GM21825 (cell line): ENCODE results near the gene WWC1.
"Not testable (repeated sequence)": the region's sequence is repeated elsewhere in the genome, so short reads cannot be mapped to it uniquely, and the experiment has no call there.

ENCODE experiments used
- ATAC-seq: cut with Tn5 transposase; IDR thresholded peaks from one replicate; pipeline ENCODE4 v1.9.1; 2021; ENCODE audit warnings: mild to moderate bottlenecking, moderate library complexity; ENCODE audit not compliant: unreplicated experiment

WWC1 gene

DNA sequence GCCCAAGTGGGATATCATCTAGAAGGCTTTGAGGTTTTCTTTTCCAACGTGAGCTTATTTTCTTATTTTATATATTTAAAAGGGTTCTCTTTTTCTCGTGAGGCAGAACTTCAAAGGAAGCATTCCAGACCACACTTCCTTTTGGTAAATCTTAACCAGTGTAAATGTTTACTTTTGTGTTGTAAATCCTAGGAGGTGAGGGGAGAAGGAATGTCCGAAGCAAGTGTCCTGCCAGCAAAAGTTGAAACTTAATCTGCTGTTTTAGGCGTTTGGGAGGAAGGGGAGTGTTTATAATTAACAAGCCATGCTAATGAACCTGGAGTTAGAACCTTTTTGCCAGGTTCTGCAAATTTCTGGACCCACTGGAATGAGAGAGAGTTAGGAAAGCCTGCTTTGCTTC lies 37.9 kb downstream of the WWC1 start:
- no peak for ATAC-seq

DNA sequence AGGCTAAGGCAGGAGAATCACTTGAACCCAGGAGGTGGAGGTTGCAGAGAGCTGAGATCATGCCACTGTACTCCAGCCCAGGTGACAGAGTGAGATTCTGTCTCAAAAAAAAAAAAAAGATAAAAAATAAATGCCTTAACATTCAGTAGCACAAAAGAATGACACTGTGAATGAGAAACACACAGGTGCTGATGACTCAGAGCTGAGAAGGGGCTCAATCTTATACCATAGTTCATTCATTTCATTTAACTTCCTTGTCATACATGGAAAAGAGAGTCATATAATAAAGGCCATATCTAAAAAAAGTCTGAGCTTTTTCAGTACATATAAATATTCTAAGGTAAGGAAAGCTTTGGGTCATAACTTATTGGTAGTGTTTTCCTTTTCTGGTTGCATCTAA lies 40.6 kb downstream of the WWC1 start:
- no peak for ATAC-seq

DNA sequence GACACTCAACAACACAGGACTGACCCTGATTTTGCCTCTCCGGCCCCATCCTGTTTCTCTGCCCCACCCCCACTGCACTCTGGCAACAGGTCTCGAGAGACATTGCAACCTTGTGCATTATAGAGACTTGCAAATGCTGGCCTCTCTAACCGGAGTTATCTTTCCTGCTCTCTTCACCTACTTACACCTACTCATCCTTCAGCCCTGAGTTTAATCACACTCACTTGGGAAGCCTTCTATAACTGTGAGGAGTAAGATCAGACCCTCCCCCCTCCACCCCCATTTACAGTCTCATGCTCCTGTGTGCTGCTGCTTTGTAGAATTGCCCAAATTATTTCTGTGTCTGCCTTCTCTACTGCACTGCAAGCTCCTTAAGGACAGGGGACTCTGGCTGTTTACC lies 42.8 kb downstream of the WWC1 start:
- no peak for ATAC-seq

GRCh38 chr5:168334695-168335094 lies 43.2 kb downstream of the WWC1 start:
- no peak for ATAC-seq

DNA sequence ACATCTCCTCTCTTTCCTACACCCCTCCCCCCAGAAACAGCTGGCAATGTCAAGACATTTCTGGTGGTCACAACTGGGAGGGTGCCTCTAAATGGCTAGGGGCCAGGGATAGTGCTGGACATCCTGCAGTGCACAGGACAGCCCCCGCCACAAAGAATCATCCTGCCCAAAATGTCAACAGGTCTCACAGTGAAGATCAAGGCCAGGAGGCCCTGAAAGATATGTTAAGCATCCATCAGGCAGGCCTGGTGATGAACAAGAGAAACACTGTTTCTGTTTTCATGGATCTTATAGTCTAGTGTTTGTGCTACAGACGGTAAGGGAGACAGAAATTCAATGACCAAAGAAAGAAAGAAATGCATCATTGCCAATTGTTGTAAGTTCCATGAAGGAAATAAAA lies 45.9 kb downstream of the WWC1 start:
- ATAC-seq, result no peak

GRCh38 chr5:168339109-168339771 lies 47.8 kb downstream of the WWC1 start:
- no peak for ATAC-seq

- not testable (repeated sequence) for ATAC-seq
Measured at GRCh38 chr5:168339772-168340140, 48.3 kb downstream of the WWC1 start.

GRCh38 chr5:168340487-168340886 lies 49.0 kb downstream of the WWC1 start:
- ATAC-seq, result no peak

DNA sequence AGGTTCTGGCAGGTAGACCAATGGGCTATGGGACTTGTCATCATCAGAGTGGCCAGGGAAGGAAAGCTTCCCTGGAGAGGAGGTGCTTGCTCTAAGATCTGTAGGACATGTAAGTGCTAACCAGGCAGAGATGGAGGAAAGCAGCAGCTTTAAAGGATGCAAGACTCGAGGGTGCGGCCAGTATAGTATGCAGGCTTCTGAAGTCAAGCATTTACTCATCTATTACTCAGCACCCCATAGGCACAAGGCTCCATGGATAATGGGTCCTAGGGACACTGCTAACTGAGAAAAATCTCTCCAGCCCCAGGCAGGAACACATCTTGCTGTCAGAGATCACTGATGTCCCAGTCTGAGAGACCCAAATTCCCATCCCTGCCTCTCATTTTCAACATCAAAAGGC lies 49.7 kb downstream of the WWC1 start:
- ATAC-seq, result no peak

DNA sequence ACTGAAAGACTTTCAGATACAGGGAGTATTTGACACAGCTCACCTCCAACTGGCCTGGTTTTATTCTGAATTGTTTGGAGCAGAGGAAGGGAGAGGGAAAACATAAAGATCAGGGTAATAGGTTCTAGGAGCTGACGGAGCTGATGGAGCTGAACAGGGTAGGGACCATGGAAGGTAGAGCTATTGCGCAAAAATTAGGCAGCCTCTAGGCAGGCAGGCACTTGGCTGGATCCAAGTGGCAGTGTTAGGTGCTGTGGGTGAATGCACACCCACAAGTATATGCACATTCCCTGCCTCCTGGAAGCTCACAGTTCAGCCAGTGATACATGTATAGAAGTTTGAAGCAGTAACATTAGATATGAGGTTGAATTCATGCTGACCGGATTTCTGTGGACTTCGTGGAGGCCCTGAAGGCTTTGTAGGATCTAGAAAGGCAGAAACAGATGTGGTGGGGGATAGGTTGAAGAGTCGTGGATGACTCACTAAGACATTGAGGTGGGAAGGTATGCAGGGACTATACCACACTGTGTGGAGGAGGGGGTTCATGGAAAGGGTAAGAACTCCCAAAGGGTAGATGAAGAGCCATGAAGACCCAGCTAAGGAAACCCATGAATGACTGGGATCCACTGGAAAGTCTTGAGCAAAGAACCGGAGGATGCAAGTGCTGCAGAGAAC lies 50.8 kb downstream of the WWC1 start:
- no peak for ATAC-seq

DNA sequence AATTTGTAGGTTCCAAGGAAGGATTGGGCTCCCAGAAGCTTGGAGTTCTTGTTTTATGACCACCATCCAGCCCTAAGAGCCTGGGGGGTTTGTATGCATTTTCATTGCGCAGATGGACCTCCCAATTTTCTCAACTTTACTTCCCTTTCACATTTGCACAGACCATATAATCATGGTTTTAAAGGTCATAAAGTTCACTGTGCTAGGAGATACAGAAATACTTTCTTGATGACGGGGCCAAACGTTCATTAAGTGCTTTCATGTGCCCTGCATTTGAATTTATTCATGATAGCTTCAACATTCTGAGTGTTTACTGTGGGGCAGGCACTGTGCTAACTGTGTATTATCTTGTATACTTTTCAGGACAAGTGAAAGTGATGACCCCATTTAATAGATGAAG lies 51.5 kb downstream of the WWC1 start:
- no peak for ATAC-seq

DNA sequence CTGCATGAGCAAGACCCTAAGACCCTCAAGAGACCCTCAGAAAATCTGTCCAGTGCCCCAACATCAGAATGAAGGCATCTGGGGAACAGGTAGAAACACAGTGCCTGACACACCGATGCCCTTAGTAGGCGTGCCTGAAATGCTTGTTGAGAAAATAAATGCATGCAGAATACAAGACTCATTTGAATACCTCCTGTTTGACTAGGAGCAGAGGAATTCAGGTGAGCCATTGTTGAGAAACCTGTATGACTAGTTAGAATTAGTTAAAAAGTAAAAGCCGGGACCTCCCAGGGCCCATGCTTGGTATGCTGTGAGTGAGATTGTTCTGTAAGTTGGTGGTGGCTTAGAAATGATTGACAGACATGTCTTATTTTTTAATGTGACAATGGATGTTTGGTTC lies 55.0 kb downstream of the WWC1 start:
- ATAC-seq, result no peak

DNA sequence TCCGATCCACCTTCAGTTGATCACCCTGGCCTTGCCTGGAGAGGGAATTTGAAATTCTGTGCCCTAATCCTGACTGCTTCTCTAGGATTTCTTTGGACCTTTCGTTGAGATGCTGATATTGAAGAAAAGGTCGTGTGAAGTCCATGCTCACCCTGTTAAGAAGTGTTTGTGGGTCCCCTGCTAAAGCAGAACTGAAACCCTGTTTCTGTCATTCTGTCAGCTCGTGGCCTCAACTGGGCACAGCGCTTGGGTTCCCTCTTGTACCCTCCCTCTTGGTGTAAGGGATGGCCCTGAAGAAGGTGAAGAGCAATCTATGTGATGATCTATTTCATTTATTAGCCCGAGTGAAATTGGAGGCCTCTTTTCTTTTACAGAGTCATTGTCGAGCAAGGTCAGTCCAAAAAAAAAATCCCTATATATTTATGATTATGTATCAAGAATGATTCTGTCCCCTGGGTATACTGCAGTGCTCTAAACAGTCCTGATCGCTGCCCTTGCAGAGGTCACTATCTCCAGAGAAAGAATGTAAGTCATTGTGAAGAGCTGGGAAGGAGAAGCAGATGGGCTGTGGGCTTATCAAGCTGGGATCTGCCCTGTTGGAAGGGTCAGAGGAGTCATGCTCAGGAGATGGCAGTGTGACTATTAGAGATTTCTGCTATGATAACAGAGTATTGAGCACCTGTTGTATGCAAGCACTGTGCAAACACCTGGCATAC lies 56.1 kb downstream of the WWC1 start:
- no peak for ATAC-seq

DNA sequence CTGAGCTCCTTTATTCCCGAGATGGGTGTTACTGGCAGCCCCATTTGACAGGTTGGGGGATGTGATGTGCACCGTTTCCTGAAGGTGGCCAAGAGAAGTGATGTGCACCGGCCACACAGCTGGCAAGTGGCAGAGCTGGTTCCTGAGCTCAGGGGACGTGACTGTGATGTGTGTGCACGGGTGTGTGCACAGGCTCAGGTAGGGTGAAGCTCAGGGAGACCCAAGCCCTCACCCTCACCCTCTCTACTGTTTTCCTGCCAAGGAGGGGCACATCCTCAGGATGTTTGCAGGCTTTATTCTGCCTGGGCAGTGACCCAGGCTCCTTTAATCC lies 56.6 kb downstream of the WWC1 start:
- no peak for ATAC-seq

- ATAC-seq, result no peak
Measured at GRCh38 chr5:168350315-168350714, 58.9 kb downstream of the WWC1 start.

GRCh38 chr5:168353216-168353957 lies 61.9 kb downstream of the WWC1 start:
- no peak for ATAC-seq

DNA sequence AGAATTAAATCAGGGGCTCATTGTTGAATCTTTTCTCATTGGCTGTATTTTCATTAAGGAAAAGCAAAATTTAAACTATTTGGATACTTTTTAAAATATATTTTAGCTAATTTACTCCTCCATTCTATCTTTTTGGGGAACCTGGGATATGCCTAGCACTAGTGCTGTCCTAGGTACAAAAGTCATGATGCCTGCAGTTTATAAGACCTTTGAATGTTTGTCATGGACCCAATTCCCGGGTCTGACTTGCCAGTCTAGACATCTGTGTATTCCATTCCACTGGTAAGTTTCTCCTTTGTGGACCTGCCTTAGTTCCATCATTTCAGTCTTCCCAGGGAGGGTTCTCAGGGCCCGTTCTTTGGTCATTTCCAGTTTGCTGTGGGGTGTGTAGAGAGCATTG lies 63.0 kb downstream of the WWC1 start:
- no peak for ATAC-seq

- ATAC-seq, result no peak
Measured at GRCh38 chr5:168356171-168356570, 64.7 kb downstream of the WWC1 start.

- no peak for ATAC-seq
Measured at GRCh38 chr5:168356592-168356991, 65.1 kb downstream of the WWC1 start.

- ATAC-seq, result no peak
Measured at GRCh38 chr5:168357876-168358275, 66.4 kb downstream of the WWC1 start.

DNA sequence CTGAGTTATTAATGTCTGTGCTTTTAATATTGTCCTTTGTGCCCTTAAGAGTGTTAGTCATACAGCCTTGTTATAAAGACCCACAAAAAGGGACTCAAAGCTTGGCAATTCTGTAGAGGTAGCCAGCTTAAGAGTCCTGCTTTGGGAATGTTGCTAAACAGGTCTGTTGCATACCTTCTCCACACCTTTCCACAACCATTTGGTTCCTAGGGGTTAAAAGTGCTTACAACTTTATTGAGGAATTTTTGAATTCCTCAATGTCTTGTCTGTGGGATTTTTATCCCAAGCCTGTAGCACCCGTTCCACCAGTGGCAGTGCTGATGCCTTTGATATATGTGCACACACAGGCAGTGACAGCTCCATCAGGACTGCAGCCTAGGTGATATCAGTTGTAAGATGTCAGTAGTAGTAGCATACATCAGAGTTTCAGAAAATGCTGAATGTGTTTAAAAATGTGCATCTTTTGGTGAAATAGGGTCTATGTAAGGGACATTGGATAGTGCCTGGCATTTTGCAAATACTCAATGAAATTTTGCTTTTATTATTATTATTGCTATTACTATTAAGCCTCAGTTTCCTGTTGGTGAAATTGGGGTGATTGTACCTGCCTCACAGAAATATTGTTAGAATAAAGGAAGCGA lies 68.5 kb downstream of the WWC1 start:
- ATAC-seq, result no peak
